Lung (tissue), 12 donors: ENCODE data around the gene HBS1L. TPM values are rescaled to one million over a fixed set of nuclear protein-coding genes. Genes with fewer than 3 reads are reported as not detected.

Experiments used
- ATAC-seq: fragments of 200-7000 bp; cut with Tn5 transposase; one replicate; pipeline ENCODE4 v1.9.1; 2020; ENCODE audit warnings: moderate number of reproducible peaks; ENCODE audit not compliant: insufficient read depth, low FRiP score
- DNase-seq, 3 donors: peaks; one replicate each; pipeline ENCODE4 v3.0.0-alpha.2; 2013 to 2017
- H3K27ac ChIP-seq, 2 donors: one replicate each; pipeline ENCODE4 v1.5.1; 2013; ENCODE audit warnings: mild to moderate bottlenecking in 2 of 2, moderate library complexity in 2 of 2, control low read depth in 1 of 2, inconsistent platforms in 1 of 2, low read depth in 1 of 2, low read length in 1 of 2
- H3K27me3 ChIP-seq, 3 donors: one replicate each; pipeline ENCODE4 v1.5.1; 2013; ENCODE audit warnings: low read length in 2 of 3; ENCODE audit not compliant: control insufficient read depth in 3 of 3, insufficient read depth in 3 of 3
- H3K36me3 ChIP-seq, 4 donors: one replicate each; pipeline ENCODE4 v1.5.1; 2013; ENCODE audit warnings: low read length in 4 of 4, mild to moderate bottlenecking in 1 of 4, moderate library complexity in 1 of 4; ENCODE audit not compliant: control insufficient read depth in 4 of 4, insufficient read depth in 4 of 4
- H3K4me1 ChIP-seq, 5 donors: one replicate each; pipeline ENCODE4 v1.5.1; 2013; ENCODE audit warnings: low read length in 5 of 5, mild to moderate bottlenecking in 2 of 5, moderate library complexity in 1 of 5; ENCODE audit not compliant: control insufficient read depth in 5 of 5, insufficient read depth in 5 of 5
- H3K4me3 ChIP-seq: one replicate; pipeline ENCODE4 v1.5.1; 2013; ENCODE audit warnings: mild to moderate bottlenecking, control low read depth, moderate library complexity
- H3K9ac ChIP-seq, 2 donors: one replicate each; pipeline ENCODE4 v1.5.1; 2013; ENCODE audit warnings: low read length in 2 of 2, control low read depth in 1 of 2; ENCODE audit not compliant: insufficient read depth in 1 of 2
- H3K9me3 ChIP-seq, 4 donors: one replicate each; pipeline ENCODE4 v1.5.1; 2013; ENCODE audit warnings: low read length in 3 of 4, mild to moderate bottlenecking in 1 of 4, moderate library complexity in 1 of 4; ENCODE audit not compliant: control insufficient read depth in 4 of 4, insufficient read depth in 3 of 4
- CTCF ChIP-seq: IDR thresholded peaks from 2 replicates; pipeline ENCODE4 v1.5.1; 2012; ENCODE audit warnings: mild to moderate bottlenecking; ENCODE audit errors: control extremely low read depth, extremely low read depth
- WGBS, 2 donors: extraction: QIAGEN DNeasy Blood & Tissue Kit; methylation state at CpG; one replicate each; pipeline ENCODE4 v1.1.7; 2013; 5-methylcytosine and 5-hydroxymethylcytosine counted together
- polyA plus RNA-seq, 2 donors: library from polyadenylated mRNA; stranded (reverse); fragments of 200-250 nt; gene quantifications; one replicate each; pipeline ENCODE4 v1.2.1, GENCODE V29; 2013
- total RNA-seq, 2 donors: library from RNA; depleted of rRNA in 1 of 2; stranded (reverse); fragments of >200 nt in 1 of 2; gene quantifications; one replicate each; pipeline ENCODE4 v1.2.1, GENCODE V29; 2014 to 2021
- donor health status: control.
- donor health status: control.
- donor health status: Bipolar disorder and iron deficiency.
- donor health status: healthy.
- donor health status: DM: yes; HTN: yes; CAD: no.

Gene HBS1L
- total and polyA plus RNA-seq, 4 donors: 13.1 to 76.3 (median 43.3) TPM

GRCh38 chr6:135073756-135074393 is 19.3 kb upstream of the HBS1L start:
- Histone ChIP-seq H3K9me3 (no peaks in the 10 kb centered on the region), H3K9ac (no peak overlapping the region), H3K27me3 (no peaks in the 10 kb centered on the region), H3K36me3 (no peaks in the 10 kb centered on the region), H3K4me1 (no peaks in the 10 kb centered on the region), H3K27ac (no peak overlapping the region), H3K4me3 (no peak overlapping the region)
- no peak for DNase-seq
- ATAC-seq: no peak
- 64 to 80% methylated on average over 2 of the region's 2 CpGs for WGBS, 2 donors
- no peak for TF ChIP-seq CTCF

GRCh38 chr6:135073217-135073616 is 18.6 kb upstream of the HBS1L start:
- ATAC-seq: no peak
- H3K9me3 ChIP-seq: no peaks in the 10 kb centered on the region
- H3K36me3 ChIP-seq: no peaks in the 10 kb centered on the region
- no peaks in the 10 kb centered on the region for H3K4me1 ChIP-seq
- no peak overlapping the region for H3K9ac ChIP-seq
- WGBS, 2 donors: 63 to 67% methylated on average over 1 of the region's 1 CpG
- H3K27ac ChIP-seq: no peak overlapping the region
- H3K27me3 ChIP-seq: no peaks in the 10 kb centered on the region
- no peak overlapping the region for H3K4me3 ChIP-seq
- no peak for DNase-seq
- TF ChIP-seq CTCF: no peak

- Histone ChIP-seq H3K4me3 (no peak overlapping the region), H3K36me3 (no peaks in the 10 kb centered on the region), H3K27me3 (no peaks in the 10 kb centered on the region), H3K9me3 (no peaks in the 10 kb centered on the region), H3K4me1 (no peaks in the 10 kb centered on the region), H3K27ac (no peak overlapping the region), H3K9ac (no peak overlapping the region)
- no peak for DNase-seq
- no peak for ATAC-seq
- 36 to 45% methylated on average over 3 of the region's 3 CpGs for WGBS, 2 donors
- TF ChIP-seq CTCF: no peak
Measured at GRCh38 chr6:135072753-135073152, 18.1 kb upstream of the HBS1L start.

- H3K27me3 ChIP-seq: no peaks in the 10 kb centered on the region
- no peak for ATAC-seq
- no peaks in the 10 kb centered on the region for H3K36me3 ChIP-seq
- no peak overlapping the region for H3K4me3 ChIP-seq
- H3K27ac ChIP-seq: no peak overlapping the region
- TF ChIP-seq CTCF: no peak
- no peaks in the 10 kb centered on the region for H3K4me1 ChIP-seq
- H3K9me3 ChIP-seq: no peaks in the 10 kb centered on the region
- no peak overlapping the region for H3K9ac ChIP-seq
- no peak for DNase-seq
Measured at GRCh38 chr6:135071541-135071940, 16.9 kb upstream of the HBS1L start.
